Astrocyte (in vitro differentiated cells and primary cell): Measurements from ENCODE around the gene SPART.

ENCODE experiments used
- EZH2 ChIP-seq: IDR thresholded peaks from 2 replicates; pipeline ENCODE4 v1.6.1; 2012; ENCODE audit warnings: mild to moderate bottlenecking, low read length, inconsistent platforms; ENCODE audit not compliant: insufficient read depth
- TF ChIP-seq, protein P1 (sequence below): IDR thresholded peaks from 2 replicates; pipeline ENCODE4 v1.5.1; 2011; ENCODE audit warnings: low read depth, mild to moderate bottlenecking, inconsistent platforms, low read length, moderate library complexity; ENCODE audit not compliant: insufficient read depth

DNA sequence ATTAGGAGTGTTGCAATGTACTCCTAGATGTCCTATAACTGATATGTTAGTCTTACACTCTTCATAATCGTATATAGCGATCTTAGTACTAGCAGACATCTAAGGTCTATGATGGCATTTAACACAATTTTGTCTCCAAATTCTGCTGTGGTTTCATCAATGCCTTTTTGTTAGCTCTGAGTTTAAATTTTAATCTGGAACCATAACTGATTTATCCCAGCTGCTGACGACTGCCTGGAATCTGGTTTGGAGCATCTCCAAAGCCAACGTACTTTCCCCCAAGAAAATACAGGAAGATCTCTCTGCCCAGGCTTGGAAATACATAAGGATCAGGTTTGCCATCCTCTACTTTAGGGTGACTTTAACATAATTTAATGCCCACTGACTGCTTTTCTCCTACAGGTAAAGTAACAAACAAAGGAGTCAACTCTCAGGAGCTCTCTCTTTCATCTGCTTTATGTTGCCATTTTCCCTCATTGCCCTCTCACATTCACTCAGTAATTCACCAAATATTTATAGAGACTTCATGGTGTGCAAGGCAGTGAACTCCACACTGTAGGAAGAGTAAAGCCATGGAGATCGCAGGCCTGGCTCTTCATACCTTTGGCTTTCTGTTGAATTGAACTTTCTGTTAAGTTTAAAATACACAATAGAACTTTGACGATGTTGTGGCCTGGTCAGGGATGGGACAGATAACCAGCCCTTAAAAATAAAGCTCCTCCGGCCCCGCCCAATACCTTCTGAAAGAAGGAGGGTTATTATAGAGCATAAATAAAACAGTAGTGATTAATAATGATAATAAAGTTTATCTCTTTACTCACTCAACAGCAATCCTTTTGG lies 23.3 kb upstream of the SPART start:
- no peak for TF ChIP-seq EZH2
- TF ChIP-seq, protein P1, sequence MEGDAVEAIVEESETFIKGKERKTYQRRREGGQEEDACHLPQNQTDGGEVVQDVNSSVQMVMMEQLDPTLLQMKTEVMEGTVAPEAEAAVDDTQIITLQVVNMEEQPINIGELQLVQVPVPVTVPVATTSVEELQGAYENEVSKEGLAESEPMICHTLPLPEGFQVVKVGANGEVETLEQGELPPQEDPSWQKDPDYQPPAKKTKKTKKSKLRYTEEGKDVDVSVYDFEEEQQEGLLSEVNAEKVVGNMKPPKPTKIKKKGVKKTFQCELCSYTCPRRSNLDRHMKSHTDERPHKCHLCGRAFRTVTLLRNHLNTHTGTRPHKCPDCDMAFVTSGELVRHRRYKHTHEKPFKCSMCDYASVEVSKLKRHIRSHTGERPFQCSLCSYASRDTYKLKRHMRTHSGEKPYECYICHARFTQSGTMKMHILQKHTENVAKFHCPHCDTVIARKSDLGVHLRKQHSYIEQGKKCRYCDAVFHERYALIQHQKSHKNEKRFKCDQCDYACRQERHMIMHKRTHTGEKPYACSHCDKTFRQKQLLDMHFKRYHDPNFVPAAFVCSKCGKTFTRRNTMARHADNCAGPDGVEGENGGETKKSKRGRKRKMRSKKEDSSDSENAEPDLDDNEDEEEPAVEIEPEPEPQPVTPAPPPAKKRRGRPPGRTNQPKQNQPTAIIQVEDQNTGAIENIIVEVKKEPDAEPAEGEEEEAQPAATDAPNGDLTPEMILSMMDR = no peak
